Muscle layer of colon (tissue), 2 donors: Measurements from ENCODE around the gene CASP10.
"Not testable (repeated sequence)": the region's sequence is repeated elsewhere in the genome, so short reads cannot be mapped to it uniquely, and the experiment has no call there.

Experiments used
- H3K27ac ChIP-seq: one replicate; pipeline ENCODE4 v1.7.0; 2013; ENCODE audit warnings: low read depth, mild to moderate bottlenecking, low read length, moderate library complexity
- H3K27me3 ChIP-seq, 2 donors: one replicate each; pipeline ENCODE4 v1.7.0; 2013; ENCODE audit warnings: low read length in 2 of 2, mild to moderate bottlenecking in 2 of 2; ENCODE audit not compliant: insufficient read depth in 2 of 2, control insufficient read depth in 1 of 2
- H3K36me3 ChIP-seq: one replicate; pipeline ENCODE4 v1.7.0; 2013; ENCODE audit warnings: mild to moderate bottlenecking, low read length; ENCODE audit not compliant: insufficient read depth
- H3K4me1 ChIP-seq: one replicate; pipeline ENCODE4 v1.7.0; 2013; ENCODE audit warnings: mild to moderate bottlenecking, low read length; ENCODE audit not compliant: insufficient read depth
- H3K4me3 ChIP-seq, 2 donors: one replicate each; pipeline ENCODE4 v1.7.0; 2013; ENCODE audit warnings: low read length in 2 of 2, low read depth in 1 of 2, mild to moderate bottlenecking in 1 of 2, moderate library complexity in 1 of 2
- H3K9ac ChIP-seq: one replicate; pipeline ENCODE4 v1.7.0; 2013; ENCODE audit warnings: low read length
- H3K9me3 ChIP-seq: one replicate; pipeline ENCODE4 v1.7.0; 2013; ENCODE audit warnings: mild to moderate bottlenecking, low read length
- donor health status: abdominal sarcoma.
- donor health status: Adenocarcinoma of cecum.

The CASP10 gene

DNA sequence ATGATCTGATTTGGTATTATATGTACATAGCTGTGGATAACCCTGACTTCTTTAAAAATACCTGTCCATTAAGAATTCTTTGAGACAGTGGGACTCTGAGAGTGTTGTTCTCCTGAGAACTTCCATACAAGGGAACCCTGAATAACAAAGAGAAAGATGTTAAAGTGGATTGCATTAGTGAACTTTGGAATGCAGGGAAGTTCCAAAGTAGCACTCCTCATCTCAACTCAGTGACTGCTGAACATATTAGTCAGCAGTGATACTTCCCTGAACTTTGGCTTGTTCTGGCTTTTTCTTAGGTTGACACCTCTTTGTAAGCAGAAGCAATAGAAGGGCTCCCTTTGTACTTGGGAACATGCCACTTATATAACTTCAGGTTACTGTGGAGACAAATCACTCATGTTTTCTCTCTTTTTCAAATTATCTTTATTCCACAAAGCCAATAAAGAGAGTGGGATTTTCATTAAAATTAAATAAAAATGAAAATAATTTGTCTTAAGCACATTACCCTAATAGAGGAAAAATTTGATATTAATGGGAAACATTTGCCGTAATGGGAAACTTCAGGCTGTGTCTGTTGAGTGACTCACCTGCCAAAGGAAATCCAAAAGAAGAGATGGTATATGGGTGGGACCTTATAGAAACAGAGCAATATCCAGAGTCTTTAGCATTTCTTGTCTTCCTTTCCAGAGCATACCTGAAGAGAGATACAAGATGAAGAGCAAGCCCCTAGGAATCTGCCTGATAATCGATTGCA lies 33.7 kb upstream of the CASP10 start:
- Histone ChIP-seq H3K9ac (no peak overlapping the region), H3K36me3 (peaks cover 40% of the 10 kb centered on the region), H3K27ac (peak overlapping the region; percentile 39), H3K27me3 (no peaks in the 10 kb centered on the region), H3K4me1 (peaks cover 20% of the 10 kb centered on the region), H3K9me3 (no peaks in the 10 kb centered on the region), H3K4me3 (no peak overlapping the region)

- not testable (repeated sequence) for H3K4me3 ChIP-seq, H3K27ac ChIP-seq, H3K9ac ChIP-seq, H3K27me3 ChIP-seq, H3K9me3 ChIP-seq
- peaks cover 40% of the 10 kb centered on the region for H3K36me3 ChIP-seq
- peaks cover 20% of the 10 kb centered on the region for H3K4me1 ChIP-seq
These were observed 33.1 kb upstream of the CASP10 start for GRCh38 chr2:201149821-201150165.

GRCh38 chr2:201150454-201151020 lies 32.4 kb upstream of the CASP10 start:
- Histone ChIP-seq H3K36me3 (peaks cover 40% of the 10 kb centered on the region), H3K27ac (peak overlapping the region; percentile 56)

GRCh38 chr2:201151127-201151981 lies 31.6 kb upstream of the CASP10 start:
- Histone ChIP-seq H3K36me3 (peaks cover 43% of the 10 kb centered on the region), H3K27me3 (no peaks in the 10 kb centered on the region), H3K9me3 (no peaks in the 10 kb centered on the region), H3K27ac (peak overlapping the region; percentile 66), H3K4me3 (no peak overlapping the region), H3K9ac (no peak overlapping the region), H3K4me1 (peaks cover 20% of the 10 kb centered on the region)

More at GRCh38 chr2:201150454-201151020, 32.4 kb upstream of the CASP10 start:
- H3K4me1 ChIP-seq = peaks cover 20% of the 10 kb centered on the region
- H3K9ac ChIP-seq = no peak overlapping the region
- no peaks in the 10 kb centered on the region for H3K9me3 ChIP-seq
- no peak overlapping the region for H3K4me3 ChIP-seq
- no peaks in the 10 kb centered on the region for H3K27me3 ChIP-seq

DNA sequence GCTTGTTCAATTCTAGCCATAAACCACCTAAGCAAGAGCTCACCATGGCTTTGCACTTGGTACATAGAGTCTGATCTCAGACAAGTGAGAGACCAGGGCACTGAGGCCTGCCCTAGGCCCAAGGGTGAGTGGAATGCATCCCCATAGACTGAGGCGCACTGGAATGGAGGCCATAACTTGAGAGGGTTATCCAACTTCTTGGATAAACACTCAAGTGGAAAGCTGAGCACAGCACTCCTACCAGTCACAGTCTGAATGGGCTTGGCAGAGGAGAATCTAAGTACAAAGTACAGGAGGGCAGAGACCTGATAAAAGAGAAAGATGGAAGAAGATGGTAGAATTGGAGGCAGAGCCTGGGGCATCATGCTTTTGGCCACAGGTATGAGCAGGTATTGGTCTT lies 30.4 kb upstream of the CASP10 start:
- Histone ChIP-seq H3K27me3 (no peaks in the 10 kb centered on the region), H3K9ac (no peak overlapping the region), H3K4me3 (no peak overlapping the region), H3K4me1 (peaks cover 20% of the 10 kb centered on the region), H3K27ac (no peak overlapping the region), H3K36me3 (peaks cover 44% of the 10 kb centered on the region), H3K9me3 (no peaks in the 10 kb centered on the region)

DNA sequence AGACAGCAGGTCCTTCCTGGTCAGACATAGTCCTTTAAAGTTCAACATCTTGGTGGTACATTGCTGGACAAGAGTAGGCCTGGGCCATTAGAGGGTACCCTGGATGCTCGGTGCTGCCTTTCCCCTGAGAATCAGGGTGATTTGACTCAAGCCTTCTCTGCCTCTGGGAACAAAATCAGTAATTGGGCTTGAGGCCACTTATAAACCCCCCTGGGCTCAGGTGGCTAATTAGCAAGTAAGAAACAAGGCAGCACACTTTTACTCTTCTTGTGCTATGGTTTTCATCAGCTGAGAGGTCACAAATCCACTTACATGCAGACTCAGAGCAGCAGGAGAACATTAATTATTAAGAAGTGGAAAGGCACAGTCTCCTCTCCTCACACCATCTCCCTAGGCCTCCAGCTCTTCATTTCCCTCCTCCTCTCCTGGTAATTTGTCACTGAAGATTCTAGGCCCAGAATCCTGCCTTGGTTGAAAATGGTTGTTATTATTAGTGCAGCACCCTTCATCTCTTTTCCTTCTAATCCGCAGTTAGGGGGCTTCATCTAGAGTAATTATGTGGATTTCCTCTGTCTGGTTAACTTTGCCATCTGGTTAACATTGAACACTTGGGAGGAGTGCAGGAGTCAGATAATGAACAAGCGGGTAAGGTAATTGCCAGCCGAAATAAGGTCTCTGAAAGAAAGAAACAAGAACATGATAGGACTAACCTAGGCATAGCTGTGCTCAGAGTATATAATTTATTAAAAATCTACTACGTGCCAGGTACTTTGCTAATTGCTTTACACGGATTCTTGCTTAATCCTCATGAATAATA lies 29.7 kb upstream of the CASP10 start:
- Histone ChIP-seq H3K4me1 (peaks cover 26% of the 10 kb centered on the region), H3K9me3 (no peaks in the 10 kb centered on the region), H3K27me3 (no peaks in the 10 kb centered on the region), H3K9ac (no peak overlapping the region), H3K4me3 (no peak overlapping the region), H3K27ac (no peak overlapping the region), H3K36me3 (peaks cover 51% of the 10 kb centered on the region)

GRCh38 chr2:201154615-201155399 lies 28.1 kb upstream of the CASP10 start:
- Histone ChIP-seq H3K9ac (no peak overlapping the region), H3K27ac (no peak overlapping the region), H3K9me3 (no peaks in the 10 kb centered on the region), H3K27me3 (no peaks in the 10 kb centered on the region), H3K36me3 (peaks cover 50% of the 10 kb centered on the region), H3K4me1 (peaks cover 16% of the 10 kb centered on the region), H3K4me3 (no peak overlapping the region)

- Histone ChIP-seq H3K9ac (no peak overlapping the region), H3K4me3 (no peak overlapping the region), H3K9me3 (no peaks in the 10 kb centered on the region), H3K4me1 (peaks cover 9% of the 10 kb centered on the region), H3K36me3 (peaks cover 54% of the 10 kb centered on the region), H3K27ac (no peak overlapping the region), H3K27me3 (no peaks in the 10 kb centered on the region)
These were observed 26.9 kb upstream of the CASP10 start for GRCh38 chr2:201156036-201156435.

- Histone ChIP-seq H3K4me1 (peaks cover 7% of the 10 kb centered on the region), H3K9ac (no peak overlapping the region), H3K36me3 (peaks cover 55% of the 10 kb centered on the region), H3K9me3 (no peaks in the 10 kb centered on the region), H3K27ac (no peak overlapping the region), H3K27me3 (no peaks in the 10 kb centered on the region), H3K4me3 (no peak overlapping the region)
These were observed 26.3 kb upstream of the CASP10 start for GRCh38 chr2:201156640-201157039.

DNA sequence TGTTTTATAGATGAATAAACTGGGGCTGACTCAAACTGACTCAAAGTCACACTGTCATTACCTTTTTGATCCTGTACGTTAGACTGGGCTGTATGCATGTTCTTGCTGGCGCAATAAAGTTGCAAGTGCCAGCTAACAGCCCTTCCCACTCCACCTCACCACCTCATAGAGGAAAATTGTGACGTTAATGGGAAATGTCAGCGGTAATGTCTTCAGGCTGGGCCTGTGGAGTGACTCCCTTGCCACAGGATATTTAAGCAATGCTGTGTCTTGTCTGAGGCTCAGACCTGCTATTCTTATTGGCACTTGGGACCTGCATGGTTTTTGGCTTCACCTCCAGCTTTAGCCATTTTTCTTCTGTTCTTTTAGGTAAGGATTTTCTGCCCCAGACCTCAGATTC lies 25.2 kb upstream of the CASP10 start:
- peaks cover 55% of the 10 kb centered on the region for H3K36me3 ChIP-seq
- H3K9me3 ChIP-seq = no peaks in the 10 kb centered on the region
- H3K27me3 ChIP-seq = no peaks in the 10 kb centered on the region
- no peak overlapping the region for H3K9ac ChIP-seq
- peaks cover 7% of the 10 kb centered on the region for H3K4me1 ChIP-seq
- H3K27ac ChIP-seq = peak overlapping the region; percentile 24
- no peak overlapping the region for H3K4me3 ChIP-seq
